Measurements from ENCODE around the gene RHBDF1. TPM values are rescaled to one million over a fixed set of nuclear protein-coding genes. Genes with fewer than 3 reads are reported as not detected.

RHBDF1 gene
- total and polyA plus RNA-seq, 2 experiments from 2014 or later, result 22.6 to 24.5 TPM

GRCh38 chr16:53346-54236, 18.8 kb downstream of the RHBDF1 start, which contains the start of the genes POLR3K and SNRNP25:
TSS of gene POLR3K (minus strand) at chr16:53608. CDS start at chr16:53586, 22 bp downstream.
TSS of gene SNRNP25 (plus strand) at chr16:53828. CDS start at chr16:54017, 189 bp downstream.
- DNase-seq (ENCODE audit: low spot score), result peak; percentile 96
- H2AFZ ChIP-seq, result peak within 1 kb of the TSS; percentile 93
- no peaks in the 10 kb centered on the region for H3K27me3 ChIP-seq (ENCODE audit: insufficient read depth)
- 0 out of 2 replicates have a peak, but pooled peaks cover 6% of the 10 kb centered on the region for H3F3A ChIP-seq (replicated peaks; ENCODE audit: low read depth)
- Mint-ChIP-seq H3K36me3 (ENCODE audit: low read depth) (peaks cover 76% of the 10 kb centered on the region), H3K27me3 (ENCODE audit: insufficient read depth, low read depth, poor library complexity) (peaks cover 13% of the 10 kb centered on the region), H3K27ac (peak within 1 kb of the TSS; percentile 98), H3K4me1 (peaks cover 6% of the 10 kb centered on the region; the same call in 2 of the 3 replicates), H3K4me3 (peak within 1 kb of the TSS; percentile 98), H3K9me3 (peaks cover 3% of the 10 kb centered on the region)
- TF ChIP-seq CREB1 (CRISPR knock-in tag; IDR thresholded peaks at IDR 0.05; ENCODE audit: low read depth) (peak; percentile 63), ZNF114 (CRISPR knock-in tag; IDR thresholded peaks at IDR 0.05) (no peak), POLR2AphosphoS5 (IDR thresholded peaks at IDR 0.05; ENCODE audit: low read depth) (peak; percentile 93)
- H3K4me3 ChIP-seq, result peak within 1 kb of the TSS; percentile 87
- peaks cover 14% of the 10 kb centered on the region for H4K20me1 ChIP-seq (replicated peaks; ENCODE audit: insufficient read depth)
- peak within 1 kb of the TSS; percentile 83 for H3K4me2 ChIP-seq
- H3K4me1 ChIP-seq (ENCODE audit: insufficient read depth), result peaks cover 6% of the 10 kb centered on the region; the same call in 1 of the 2 replicates
- H3K27ac ChIP-seq (ENCODE audit: low read depth), result peak within 1 kb of the TSS; percentile 64
- peaks cover 52% of the 10 kb centered on the region for H3K79me2 ChIP-seq (replicated peaks; ENCODE audit: insufficient read depth)
- no peaks in the 10 kb centered on the region for H3K9me2 ChIP-seq (ENCODE audit: insufficient read depth)
- peaks cover 21% of the 10 kb centered on the region for H3K36me3 ChIP-seq (ENCODE audit: insufficient read depth)
- ATAC-seq, result peak; percentile 97

- H3K4me1 Mint-ChIP-seq, result peaks cover 6% of the 10 kb centered on the region; the same call in 2 of the 3 replicates
- no peak overlapping the region for H3K27ac Mint-ChIP-seq
- peaks cover 9% of the 10 kb centered on the region for H3K27me3 Mint-ChIP-seq (ENCODE audit: insufficient read depth, low read depth, poor library complexity)
- peaks cover 19% of the 10 kb centered on the region for H4K20me1 ChIP-seq (replicated peaks; ENCODE audit: insufficient read depth)
- peaks cover 57% of the 10 kb centered on the region for H3K79me2 ChIP-seq (replicated peaks; ENCODE audit: insufficient read depth)
- H3K36me3 ChIP-seq (ENCODE audit: insufficient read depth), result peaks cover 34% of the 10 kb centered on the region
- H3K4me1 ChIP-seq (ENCODE audit: insufficient read depth), result peaks cover 6% of the 10 kb centered on the region; the same call in 1 of the 2 replicates
- 0 out of 2 replicates have a peak, but pooled peaks cover 12% of the 10 kb centered on the region for H3F3A ChIP-seq (replicated peaks; ENCODE audit: low read depth)
- ATAC-seq (no peak), DNase-seq (ENCODE audit: low spot score) (no peak)
- H3K27ac ChIP-seq (ENCODE audit: low read depth), result no peak overlapping the region
- H3K4me2 ChIP-seq, result 0 out of 2 replicates have a peak overlapping the region, but pooled peaks have one; percentile 15
- H3K9me2 ChIP-seq (ENCODE audit: insufficient read depth), result no peaks in the 10 kb centered on the region
- H3K36me3 Mint-ChIP-seq (ENCODE audit: low read depth), result peaks cover 75% of the 10 kb centered on the region
- H3K9me3 Mint-ChIP-seq, result peaks cover 3% of the 10 kb centered on the region
- H3K4me3 Mint-ChIP-seq, result peak overlapping the region; percentile 98
- H2AFZ ChIP-seq, result no peak overlapping the region
- no peak overlapping the region for H3K4me3 ChIP-seq
- no peaks in the 10 kb centered on the region for H3K27me3 ChIP-seq (ENCODE audit: insufficient read depth)
- TF ChIP-seq ZNF114 (CRISPR knock-in tag; IDR thresholded peaks at IDR 0.05), result no peak
- no peak for TF ChIP-seq EZH2phosphoT487 (IDR thresholded peaks at IDR 0.05; ENCODE audit: unreplicated experiment)
- no peak for TF ChIP-seq CREB1 (CRISPR knock-in tag; IDR thresholded peaks at IDR 0.05; ENCODE audit: low read depth)
- no peak for TF ChIP-seq ZNF331 (CRISPR knock-in tag; IDR thresholded peaks at IDR 0.05; ENCODE audit: low read depth)
- no peak for TF ChIP-seq ETS1 (IDR thresholded peaks at IDR 0.05)
- no peak for TF ChIP-seq POLR2AphosphoS5 (IDR thresholded peaks at IDR 0.05; ENCODE audit: low read depth)
- no peak for TF ChIP-seq ZNF462 (CRISPR knock-in tag; IDR thresholded peaks at IDR 0.05)
- no peak for TF ChIP-seq CTCF (conservative IDR thresholded peaks at IDR 0.05; ENCODE audit: low read depth in 2 of 2)
Observed at GRCh38 chr16:50769-51591, 21.5 kb downstream of the RHBDF1 start.

Data from GM23338 (cell line).